Aorta (tissue), 5 donors: ENCODE measurements around the gene FOXK1. TPM values are rescaled to one million over a fixed set of nuclear protein-coding genes. Genes with fewer than 3 reads are reported as not detected.
"Not testable (repeated sequence)": the region's sequence is repeated elsewhere in the genome, so short reads cannot be mapped to it uniquely, and the experiment has no call there.

Source experiments
- ATAC-seq: fragments of 200-7000 bp; cut with Tn5 transposase; one replicate; pipeline ENCODE4 v1.9.1; 2022; ENCODE audit warnings: moderate library complexity; ENCODE audit not compliant: low FRiP score
- DNase-seq, 2 donors: peaks; one replicate each; pipeline ENCODE4 v3.0.0-alpha.2; 2020
- H3K27ac ChIP-seq, 2 donors: one replicate each; pipeline ENCODE4 v1.5.1; 2013; ENCODE audit warnings: low read length in 2 of 2, mild to moderate bottlenecking in 2 of 2, moderate library complexity in 2 of 2, control low read depth in 1 of 2, inconsistent platforms in 1 of 2, low read depth in 1 of 2
- H3K27me3 ChIP-seq, 2 donors: one replicate each; pipeline ENCODE4 v1.6.1; 2013; ENCODE audit warnings: control low read depth in 1 of 2, low read length in 1 of 2, mild to moderate bottlenecking in 1 of 2, moderate library complexity in 1 of 2; ENCODE audit not compliant: insufficient read depth in 2 of 2, control insufficient read depth in 1 of 2
- H3K36me3 ChIP-seq, 2 donors: one replicate each; pipeline ENCODE4 v1.6.1; 2013; ENCODE audit warnings: control low read depth in 1 of 2, low read length in 1 of 2, mild to moderate bottlenecking in 1 of 2; ENCODE audit not compliant: insufficient read depth in 2 of 2, control insufficient read depth in 1 of 2
- H3K4me1 ChIP-seq, 2 donors: one replicate each; pipeline ENCODE4 v1.6.1; 2013; ENCODE audit warnings: low read length in 2 of 2, control low read depth in 1 of 2, mild to moderate bottlenecking in 1 of 2, moderate library complexity in 1 of 2; ENCODE audit not compliant: insufficient read depth in 2 of 2, control insufficient read depth in 1 of 2
- H3K4me3 ChIP-seq, 2 donors: one replicate each; pipeline ENCODE4 v1.5.1; 2013; ENCODE audit warnings: low read length in 2 of 2, control low read depth in 1 of 2, mild to moderate bottlenecking in 1 of 2
- H3K9me3 ChIP-seq: one replicate; pipeline ENCODE4 v1.6.1; 2013; ENCODE audit warnings: mild to moderate bottlenecking, low read length; ENCODE audit not compliant: control insufficient read depth
- WGBS, 2 donors: extraction: QIAGEN DNeasy Blood & Tissue Kit; methylation state at CpG; one replicate each; pipeline ENCODE4 v1.1.7; 2013; 5-methylcytosine and 5-hydroxymethylcytosine counted together
- intact Hi-C, 2 donors: fragments of 100-400 bp; cut with DNase I; formaldehyde crosslinking; loops; one replicate each; pipeline versions ENCODE4 v1.14.2 to v1.15.0; 2022
- polyA plus RNA-seq, 2 donors: library from polyadenylated mRNA; stranded (reverse); fragments of 200-250 nt; gene quantifications; one replicate each; pipeline ENCODE4 v1.2.3, GENCODE V29; 2013
- total RNA-seq, 2 donors: library from RNA; stranded (reverse); fragmentation: NEBNext Ultra II Directional; extraction: Animal tissue kit (Norgen Biotek cat#: 25700); gene quantifications; one replicate each; pipeline ENCODE4 v1.2.1, GENCODE V29; 2021
- donor health status: healthy with polysubstance abuse.
- donor health status: Bipolar disorder and iron deficiency.
- donor health status: DM: no; HTN: no; CAD: no.
- donor health status: DM: no; HTN: no; CAD: no.
- donor health status: DM: yes; HTN: yes; CAD: no.

The FOXK1 gene
- total and polyA plus RNA-seq, 4 donors = 5.1 to 47.5 (median 25.1) TPM

DNA sequence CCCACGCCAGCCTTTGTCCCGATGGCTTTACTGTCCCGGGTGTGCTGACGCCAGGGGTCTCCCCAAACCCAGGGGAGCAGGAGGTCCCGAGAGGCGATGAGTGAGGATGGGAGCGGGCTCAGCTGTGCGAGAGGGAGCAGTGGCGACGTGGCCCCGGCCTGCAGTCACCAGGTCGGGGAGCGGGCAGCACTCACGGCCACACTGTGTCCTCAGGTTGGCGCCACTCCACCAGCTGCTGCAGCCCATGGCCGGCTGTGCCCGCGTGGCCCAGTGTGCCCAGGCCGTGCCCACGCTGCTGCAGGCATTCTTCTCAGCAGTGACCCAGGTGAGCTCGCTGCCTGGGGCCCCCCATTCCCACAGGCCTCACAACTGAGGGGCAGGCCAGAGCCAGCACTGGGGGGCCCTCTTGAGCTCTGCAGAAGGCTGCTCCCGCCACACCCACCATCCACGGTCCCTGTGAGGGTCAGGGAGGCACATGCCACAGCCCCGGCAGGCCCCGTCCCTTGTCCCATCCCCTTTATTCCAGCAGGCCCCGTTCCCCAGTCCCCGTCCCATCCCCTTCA, 106.6 kb downstream of the FOXK1 start:
- 89 to 91% methylated on average over 25 to 27 of the region's 27 CpGs for WGBS, 2 donors
- Histone ChIP-seq H3K9me3 (no peaks in the 10 kb centered on the region), H3K4me1 (no peaks in the 10 kb centered on the region), H3K27ac (no peak overlapping the region), H3K36me3 (peaks cover 0 to 14% of the 10 kb centered on the region in 2 donors), H3K4me3 (no peak overlapping the region), H3K27me3 (no peaks in the 10 kb centered on the region)
- intact Hi-C loops = no loop called here
- ATAC-seq = no peak
- DNase-seq = no peak

DNA sequence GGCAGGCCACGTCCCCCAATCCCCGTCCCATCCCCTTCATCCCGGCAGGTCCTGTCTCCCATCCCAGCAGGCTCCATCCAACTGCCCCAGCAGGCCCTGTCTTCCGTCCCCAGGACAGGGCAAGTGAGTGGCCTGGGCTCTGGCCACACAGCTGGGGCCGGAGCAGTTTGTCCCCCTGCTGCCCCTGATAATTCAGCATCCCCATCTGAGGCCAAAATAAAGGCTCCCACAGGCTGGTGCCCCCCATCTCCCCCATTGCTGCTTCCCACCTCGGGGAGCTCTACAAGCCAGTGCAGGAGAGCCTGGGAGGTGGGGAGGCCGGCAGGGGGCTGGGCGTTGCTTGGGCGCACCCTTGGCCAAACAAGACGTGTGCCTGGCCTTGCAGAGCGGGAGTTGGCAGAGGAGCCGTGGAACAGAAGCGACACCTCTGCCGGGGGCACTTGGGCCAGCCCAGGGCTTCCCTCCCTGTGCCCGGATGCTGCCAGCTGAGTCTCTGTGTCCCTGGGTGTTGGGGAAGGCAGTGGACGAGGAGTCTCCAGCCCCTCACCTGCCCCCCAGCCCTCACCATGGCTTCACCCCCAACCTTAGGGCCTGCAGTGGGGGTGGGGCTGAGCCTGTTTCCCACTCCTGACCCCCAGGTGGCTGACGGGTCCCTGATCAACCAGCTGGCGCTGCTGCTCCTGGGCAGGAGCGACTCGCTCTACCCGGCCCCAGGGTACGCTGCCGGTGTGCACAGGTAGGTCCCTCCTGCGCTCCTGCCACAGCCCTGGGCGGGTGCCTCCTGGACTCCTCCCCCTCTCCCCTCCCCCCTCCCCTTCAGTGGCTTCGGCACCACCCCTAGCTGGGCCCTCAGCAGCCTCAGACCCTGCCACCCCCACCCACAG, 107.3 kb downstream of the FOXK1 start:
- ATAC-seq (no peak), DNase-seq (no peak)
- H3K9me3 ChIP-seq = no peaks in the 10 kb centered on the region
- H3K36me3 ChIP-seq = peaks cover 0 to 14% of the 10 kb centered on the region in 2 donors
- 86 to 88% methylated on average over 22 to 26 of the region's 26 CpGs for WGBS, 2 donors
- no peaks in the 10 kb centered on the region for H3K4me1 ChIP-seq
- no peak overlapping the region for H3K4me3 ChIP-seq
- intact Hi-C loops = no loop called here
- no peak overlapping the region for H3K27ac ChIP-seq
- H3K27me3 ChIP-seq = no peaks in the 10 kb centered on the region

DNA sequence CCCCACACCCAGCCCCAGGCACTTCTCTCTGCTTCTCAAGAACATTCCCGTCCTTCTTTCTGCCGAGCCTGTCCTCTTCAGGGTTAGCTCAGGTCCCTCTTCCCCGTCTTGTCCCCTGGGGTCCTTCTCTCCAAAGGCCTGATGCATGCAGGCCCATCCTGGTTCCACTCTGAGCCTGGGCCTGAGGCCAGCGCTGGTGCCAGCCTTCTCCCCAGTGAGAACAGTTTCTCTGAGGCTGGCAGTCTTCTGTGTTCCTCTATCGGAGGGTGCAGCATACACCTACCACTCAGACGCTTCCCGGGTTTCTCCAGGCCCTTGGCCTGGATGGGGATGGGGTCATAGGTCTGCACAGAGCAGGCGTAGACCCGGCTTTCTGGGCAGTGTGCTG, 108.0 kb downstream of the FOXK1 start:
- ATAC-seq = no peak
- Histone ChIP-seq H3K27ac (no peak overlapping the region), H3K4me3 (no peak overlapping the region), H3K4me1 (no peaks in the 10 kb centered on the region), H3K36me3 (peaks cover 0 to 14% of the 10 kb centered on the region in 2 donors), H3K9me3 (no peaks in the 10 kb centered on the region), H3K27me3 (no peaks in the 10 kb centered on the region)
- intact Hi-C loops = no loop called here
- WGBS, 2 donors = 73 to 85% methylated on average over 9 of the region's 9 CpGs
- DNase-seq = no peak

DNA sequence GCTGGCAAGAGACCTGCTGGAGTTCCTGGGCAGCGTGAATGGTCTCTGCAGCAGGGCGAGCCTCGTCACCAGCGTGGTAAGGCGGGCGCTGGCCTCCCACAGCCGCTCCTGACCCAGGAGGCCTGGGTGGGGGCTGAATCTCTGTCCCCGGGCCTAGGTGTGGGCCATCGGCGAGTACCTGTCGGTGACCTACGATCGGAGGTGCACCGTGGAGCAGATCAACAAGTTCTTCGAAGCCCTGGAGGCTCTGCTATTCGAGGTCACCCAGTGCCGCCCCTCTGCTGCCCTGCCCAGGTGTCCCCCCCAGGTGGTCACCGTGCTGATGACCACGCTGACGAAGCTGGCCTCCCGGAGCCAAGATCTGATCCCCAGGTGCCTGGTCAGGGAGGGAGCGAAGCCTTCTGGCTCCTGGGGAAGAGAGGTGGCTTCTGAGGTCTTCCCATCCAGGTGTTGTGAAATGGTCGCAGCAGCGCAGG, 108.5 kb downstream of the FOXK1 start:
- ATAC-seq (no peak), DNase-seq (no peak)
- 93 to 95% methylated on average over 19 to 24 of the region's 24 CpGs for WGBS, 2 donors
- H3K4me3 ChIP-seq = no peak overlapping the region
- H3K27me3 ChIP-seq = no peaks in the 10 kb centered on the region
- no peak overlapping the region for H3K27ac ChIP-seq
- H3K36me3 ChIP-seq = peaks cover 0 to 14% of the 10 kb centered on the region in 2 donors
- no peaks in the 10 kb centered on the region for H3K9me3 ChIP-seq
- intact Hi-C loops = no loop called here
- no peaks in the 10 kb centered on the region for H3K4me1 ChIP-seq

DNA sequence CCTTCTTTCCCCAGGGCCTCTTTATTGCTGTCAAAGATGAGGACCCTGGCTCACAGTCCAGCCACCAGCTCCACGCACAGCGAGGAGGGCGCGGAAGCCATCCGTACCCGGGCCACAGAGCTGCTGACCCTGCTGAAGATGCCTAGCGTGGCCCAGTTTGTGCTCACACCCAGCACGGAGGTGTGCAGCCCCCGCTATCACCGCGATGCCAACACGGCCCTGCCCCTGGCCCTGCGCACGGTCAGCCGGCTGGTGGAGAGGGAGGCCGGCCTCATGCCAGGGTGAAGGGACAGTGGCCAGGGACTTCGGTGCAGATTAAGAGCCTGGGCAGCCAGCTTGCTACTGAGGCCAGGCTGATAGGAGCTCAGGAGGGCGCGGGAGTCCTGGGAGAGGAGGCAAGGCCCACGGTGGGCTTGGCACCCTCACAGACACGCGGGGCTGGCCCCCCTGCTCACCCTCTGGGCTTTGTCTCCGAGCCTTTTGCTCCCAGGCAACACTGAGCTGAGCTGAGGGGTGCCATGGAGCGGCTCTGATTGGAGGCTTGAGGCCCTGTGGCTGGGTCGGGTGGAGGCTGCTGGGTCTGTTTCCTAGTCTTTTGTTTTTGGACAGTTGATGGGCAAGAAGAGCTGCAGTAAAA, 109.1 kb downstream of the FOXK1 start:
- H3K36me3 ChIP-seq = peaks cover 0 to 14% of the 10 kb centered on the region in 2 donors
- no peaks in the 10 kb centered on the region for H3K4me1 ChIP-seq
- H3K9me3 ChIP-seq = no peaks in the 10 kb centered on the region
- no peak for DNase-seq
- no peak overlapping the region for H3K4me3 ChIP-seq
- no peaks in the 10 kb centered on the region for H3K27me3 ChIP-seq
- intact Hi-C loops = no loop called here
- no peak for ATAC-seq
- H3K27ac ChIP-seq = no peak overlapping the region
- 92 to 93% methylated on average over 25 of the region's 25 CpGs for WGBS, 2 donors

DNA sequence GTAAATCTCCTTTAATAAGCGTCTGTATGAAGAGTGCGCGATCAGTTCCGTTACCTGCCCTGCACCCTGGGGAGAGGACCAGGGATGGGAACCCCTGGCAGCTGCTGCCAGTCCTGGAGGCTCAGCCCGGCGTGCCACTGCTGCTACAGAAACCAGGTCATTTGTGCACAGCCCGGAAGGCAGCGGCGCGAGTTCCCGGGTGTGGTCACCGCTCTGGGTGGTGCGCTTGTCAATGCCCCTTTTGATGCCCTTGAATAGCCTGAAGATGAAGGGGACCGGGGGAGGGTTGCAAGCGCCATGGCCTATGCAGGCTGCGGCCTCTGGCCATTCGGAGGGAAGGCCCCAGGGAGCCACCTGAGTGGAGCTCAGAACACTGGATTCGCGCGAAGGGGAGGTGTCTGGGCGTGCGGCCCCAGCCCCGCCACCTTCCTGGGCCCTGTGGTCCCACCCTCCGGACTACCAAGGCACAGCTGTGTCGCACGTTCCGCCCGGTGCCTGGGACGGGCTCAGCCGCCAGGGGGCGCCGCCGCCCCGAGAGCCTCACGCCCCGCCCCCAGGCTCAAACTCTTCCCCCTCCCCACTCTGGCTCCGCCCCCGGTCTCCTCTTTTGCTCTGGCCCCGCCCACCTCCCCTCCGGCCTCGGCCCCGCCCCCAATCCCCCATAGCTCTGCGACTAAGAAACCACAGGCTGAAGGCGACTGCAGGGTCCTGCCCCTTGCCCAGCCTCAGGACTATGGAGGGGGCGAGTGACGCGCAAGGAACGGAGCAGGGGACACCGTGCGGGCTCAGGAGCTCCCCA, 109.8 kb downstream of the FOXK1 start:
- WGBS, 2 donors = 66 to 74% methylated on average over 41 to 50 of the region's 50 CpGs
- no peaks in the 10 kb centered on the region for H3K9me3 ChIP-seq
- peaks cover 0 to 12% of the 10 kb centered on the region in 2 donors for H3K36me3 ChIP-seq
- no peak overlapping the region for H3K27ac ChIP-seq
- H3K4me1 ChIP-seq = no peaks in the 10 kb centered on the region
- no peaks in the 10 kb centered on the region for H3K27me3 ChIP-seq
- intact Hi-C loops = no loop called here
- peak; percentile 78 to 91 for DNase-seq
- ATAC-seq = peak; percentile 88
- no peak overlapping the region for H3K4me3 ChIP-seq

DNA sequence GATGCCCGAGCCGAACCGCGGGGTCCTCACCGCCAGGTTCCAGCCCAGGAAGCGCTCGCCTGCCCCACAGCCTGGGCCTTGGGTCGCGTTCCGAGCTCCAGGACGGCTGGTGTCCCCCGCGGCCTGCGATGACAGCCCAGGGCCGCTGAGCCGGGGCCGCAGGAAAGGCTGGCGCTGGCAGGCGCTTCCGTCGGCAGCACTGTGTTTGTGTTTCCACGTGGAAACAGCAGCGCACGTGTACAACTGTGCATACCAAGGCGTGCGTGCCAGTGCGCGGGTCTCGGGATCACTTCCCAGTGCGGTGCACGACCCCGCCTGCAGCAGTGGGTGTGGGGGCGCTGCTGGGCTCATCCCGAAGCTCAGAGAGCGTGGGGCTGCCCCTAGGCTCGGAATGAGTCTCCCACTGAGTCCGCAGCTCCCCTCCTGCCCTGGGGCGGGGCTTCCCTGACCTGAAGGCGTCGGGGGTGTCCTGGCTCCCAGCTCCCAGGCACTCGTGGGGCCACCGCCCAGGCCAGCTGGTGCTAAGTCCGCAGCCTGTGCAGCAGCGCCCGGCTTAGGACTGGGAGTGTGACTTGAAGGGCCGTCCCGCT, 110.5 kb downstream of the FOXK1 start:
- intact Hi-C loops = no loop called here
- H3K4me3 ChIP-seq = no peak overlapping the region
- H3K36me3 ChIP-seq = peaks cover 0 to 12% of the 10 kb centered on the region in 2 donors
- DNase-seq (peak in 1 of 2 donors; percentile 78), ATAC-seq (peak; percentile 49)
- H3K27me3 ChIP-seq = no peaks in the 10 kb centered on the region
- no peaks in the 10 kb centered on the region for H3K4me1 ChIP-seq
- 70 to 71% methylated on average over 37 to 47 of the region's 47 CpGs for WGBS, 2 donors
- no peaks in the 10 kb centered on the region for H3K9me3 ChIP-seq
- H3K27ac ChIP-seq = no peak overlapping the region

DNA sequence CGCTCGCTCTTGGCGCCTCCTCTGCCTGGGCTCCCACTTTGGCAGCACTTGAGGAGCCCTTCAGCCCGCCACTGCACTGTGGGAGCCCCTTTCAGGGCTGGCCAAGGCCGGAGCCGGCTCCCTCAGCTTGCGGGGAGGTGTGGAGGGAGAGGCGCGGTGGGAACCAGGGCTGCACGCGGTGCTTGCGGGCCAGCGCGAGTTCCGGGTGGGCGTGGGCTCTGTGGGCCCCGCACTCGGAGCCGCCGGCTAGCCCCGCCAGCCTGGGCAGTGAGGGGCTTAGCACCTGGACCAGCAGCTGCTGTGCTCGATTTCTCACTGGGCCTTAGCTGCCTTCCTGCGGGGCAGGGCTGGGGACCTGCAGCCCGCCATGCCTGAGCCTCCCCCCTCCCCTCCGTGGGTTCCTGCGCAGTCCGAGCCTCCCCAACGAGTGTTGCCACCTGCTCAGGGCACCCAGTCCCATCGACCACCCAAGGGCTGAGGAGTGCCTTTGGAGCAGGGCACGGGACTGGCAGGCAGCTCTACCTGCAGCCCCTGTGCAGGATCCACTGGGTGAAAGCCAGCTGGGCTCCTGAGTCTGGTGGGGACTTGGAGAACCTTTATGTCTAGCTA, 111.4 kb downstream of the FOXK1 start:
- intact Hi-C loops, H3K4me1 ChIP-seq, H3K9me3 ChIP-seq, H3K27ac ChIP-seq, H3K27me3 ChIP-seq, DNase-seq, ATAC-seq, H3K4me3 ChIP-seq: not testable (repeated sequence)
- 94 to 96% methylated on average over 28 to 30 of the region's 30 CpGs for WGBS, 2 donors
- peaks cover 0 to 10% of the 10 kb centered on the region in 2 donors for H3K36me3 ChIP-seq
